NOMO-1 treated with DMSO at 0.1 percent for 48 hours (cell line): Measurements from ENCODE around the gene IFNAR2.
"Not testable (repeated sequence)": the region's sequence is repeated elsewhere in the genome, so short reads cannot be mapped to it uniquely, and the experiment has no call there.

Experiments used
- DNase-seq: peaks from one replicate; lab custom pipeline; 2025; ENCODE audit not compliant: unreplicated experiment; lab: John Stamatoyannopoulos, UW

The IFNAR2 gene

GRCh38 chr21:33212159-33212851 lies 17.4 kb upstream of the IFNAR2 start:
- no peak for DNase-seq

- DNase-seq = no peak
Observed at GRCh38 chr21:33214056-33214455, 15.7 kb upstream of the IFNAR2 start.

GRCh38 chr21:33217138-33217520 lies 12.6 kb upstream of the IFNAR2 start:
- DNase-seq = no peak

- no peak for DNase-seq
Observed at GRCh38 chr21:33219300-33219699, 10.4 kb upstream of the IFNAR2 start.

GRCh38 chr21:33219954-33220353 lies 9.8 kb upstream of the IFNAR2 start:
- no peak for DNase-seq

GRCh38 chr21:33225376-33225775 lies 4.4 kb upstream of the IFNAR2 start:
- not testable (repeated sequence) for DNase-seq

- DNase-seq = no peak
Observed at GRCh38 chr21:33228455-33228854, 1.3 kb upstream of the IFNAR2 start.

- no peak for DNase-seq
Observed at GRCh38 chr21:33229099-33229783, 497 bp upstream of the IFNAR2 start.

- DNase-seq = no peak
Observed at GRCh38 chr21:33230545-33231324, 997 bp downstream of the IFNAR2 start.

- no peak for DNase-seq
Observed at GRCh38 chr21:33231526-33231925, 1.8 kb downstream of the IFNAR2 start.

- no peak for DNase-seq
Observed at GRCh38 chr21:33232291-33233034, 2.7 kb downstream of the IFNAR2 start.

GRCh38 chr21:33234635-33235520 lies 5.1 kb downstream of the IFNAR2 start:
- no peak for DNase-seq

- no peak for DNase-seq
Observed at GRCh38 chr21:33236013-33236686, 6.4 kb downstream of the IFNAR2 start.

GRCh38 chr21:33236766-33237165 lies 7.0 kb downstream of the IFNAR2 start:
- DNase-seq = no peak

GRCh38 chr21:33237486-33237885 lies 7.7 kb downstream of the IFNAR2 start:
- DNase-seq = no peak

GRCh38 chr21:33238146-33238545 lies 8.4 kb downstream of the IFNAR2 start:
- no peak for DNase-seq

- peak; percentile 62 for DNase-seq
Observed at GRCh38 chr21:33238565-33239255, 9.0 kb downstream of the IFNAR2 start.

- DNase-seq = not testable (repeated sequence)
Observed at GRCh38 chr21:33239559-33240127, 9.9 kb downstream of the IFNAR2 start.

GRCh38 chr21:33240404-33240803 lies 10.7 kb downstream of the IFNAR2 start:
- DNase-seq = no peak
